RPMI8226 (cell line): ENCODE results near the gene IFT74.

Experiments used
- DNase-seq: peaks from one replicate; pipeline ENCODE4 v3.0.0-alpha.2; 2015

The IFT74 gene

GRCh38 chr9:26975728-26976707, 19.8 kb downstream of the IFT74 start:
- DNase-seq = peak; percentile 35

DNA sequence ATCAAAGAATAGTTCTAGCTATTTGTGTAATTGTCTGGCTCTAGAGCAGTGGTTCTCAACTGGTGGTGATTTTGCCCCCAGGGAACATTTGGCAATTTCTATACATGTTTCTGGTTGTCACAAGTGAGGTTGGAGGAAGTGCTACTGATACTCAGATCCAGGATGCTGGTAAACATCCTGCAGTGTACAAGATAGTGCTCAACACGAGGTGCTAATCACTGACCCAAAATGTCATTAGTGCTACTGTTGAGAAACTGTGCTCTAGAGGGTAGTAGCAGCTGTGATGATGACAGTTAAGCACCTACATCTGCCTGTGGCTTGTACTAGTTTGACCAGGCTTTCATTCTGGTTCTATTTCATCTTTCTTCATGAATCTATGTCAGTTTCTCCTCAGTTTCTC, 27.1 kb downstream of the IFT74 start:
- no peak for DNase-seq

DNA sequence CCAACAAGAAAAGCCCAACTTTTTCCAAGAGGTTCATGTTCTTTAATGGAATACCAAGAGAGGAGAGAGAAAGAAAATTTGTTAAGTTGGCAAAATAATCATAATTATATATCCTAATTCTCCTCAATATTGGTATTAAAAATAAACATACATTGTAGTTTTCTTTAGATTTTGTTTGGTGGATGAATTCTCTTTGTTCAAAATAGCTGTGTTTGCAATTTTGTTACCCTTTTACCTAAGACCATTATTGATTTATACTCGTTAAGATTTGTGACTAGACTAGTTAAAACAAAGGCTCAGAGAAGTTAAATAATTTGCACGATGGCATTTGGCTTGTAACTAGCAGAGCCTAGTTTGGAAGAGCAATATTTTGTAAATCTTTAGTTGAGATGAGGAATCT, 39.6 kb downstream of the IFT74 start:
- DNase-seq = no peak

GRCh38 chr9:27003426-27004077, 47.3 kb downstream of the IFT74 start:
- DNase-seq = no peak

GRCh38 chr9:27005491-27005890, 49.3 kb downstream of the IFT74 start, which contains the start of gene LRRC19:
LRRC19 (minus strand) TSS chr9:27005672; CDS start chr9:26999694, 5,978 bp downstream.
- DNase-seq = no peak

GRCh38 chr9:27019589-27019988, 63.4 kb downstream of the IFT74 start:
- no peak for DNase-seq

DNA sequence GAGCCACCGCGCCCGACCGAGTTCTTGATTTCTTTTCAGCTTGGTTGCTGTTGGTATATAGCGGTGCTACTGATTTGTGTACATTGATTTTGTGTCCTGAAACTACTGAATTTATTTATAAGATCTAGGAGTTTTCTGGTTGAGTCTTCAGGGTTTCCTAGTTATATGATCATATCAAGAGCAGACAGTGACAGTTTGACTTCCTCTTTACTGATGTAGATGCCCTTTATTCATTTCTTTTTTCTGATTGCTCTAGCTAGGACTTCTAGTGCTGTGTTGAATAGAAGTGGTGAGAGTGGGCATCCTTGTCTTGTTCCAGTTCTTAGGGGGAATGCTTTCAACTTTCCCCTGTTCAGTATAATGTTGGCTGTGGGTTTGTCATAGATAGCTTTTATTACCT, 66.7 kb downstream of the IFT74 start:
- no peak for DNase-seq

GRCh38 chr9:27029186-27029585, 73.0 kb downstream of the IFT74 start:
- DNase-seq = no peak

DNA sequence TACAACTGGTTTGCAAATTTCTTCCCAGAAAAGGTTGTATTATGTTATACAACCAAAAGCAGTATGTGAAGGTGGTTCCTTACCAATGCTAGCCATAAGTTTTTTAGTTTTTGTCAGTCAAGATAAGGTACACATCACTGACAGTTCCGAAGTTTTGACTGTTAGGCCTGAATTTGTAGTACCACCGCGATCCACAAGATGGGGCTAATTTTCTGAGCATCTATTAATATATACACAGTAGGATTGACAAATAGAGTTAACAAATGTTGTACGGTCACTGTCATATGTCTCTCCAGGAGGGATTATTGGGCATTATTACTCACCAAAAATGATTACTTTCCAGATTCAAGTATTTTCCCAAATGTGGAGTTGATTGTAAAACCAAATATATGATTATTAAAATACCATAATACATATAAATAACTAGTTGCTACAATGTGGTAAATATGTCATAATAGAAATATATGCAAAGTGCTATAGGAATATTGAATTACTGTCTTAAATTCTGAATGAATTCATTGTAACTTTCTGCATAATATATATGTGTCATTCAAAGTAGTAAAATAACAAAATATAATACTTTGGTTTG, 77.7 kb downstream of the IFT74 start:
- peak; percentile 53 for DNase-seq

GRCh38 chr9:27037499-27037898, 81.3 kb downstream of the IFT74 start:
- DNase-seq = no peak

- DNase-seq = no peak
Measured at GRCh38 chr9:27041746-27042145, 85.5 kb downstream of the IFT74 start.

- DNase-seq = no peak
Measured at GRCh38 chr9:27042476-27042875, 86.3 kb downstream of the IFT74 start.

DNA sequence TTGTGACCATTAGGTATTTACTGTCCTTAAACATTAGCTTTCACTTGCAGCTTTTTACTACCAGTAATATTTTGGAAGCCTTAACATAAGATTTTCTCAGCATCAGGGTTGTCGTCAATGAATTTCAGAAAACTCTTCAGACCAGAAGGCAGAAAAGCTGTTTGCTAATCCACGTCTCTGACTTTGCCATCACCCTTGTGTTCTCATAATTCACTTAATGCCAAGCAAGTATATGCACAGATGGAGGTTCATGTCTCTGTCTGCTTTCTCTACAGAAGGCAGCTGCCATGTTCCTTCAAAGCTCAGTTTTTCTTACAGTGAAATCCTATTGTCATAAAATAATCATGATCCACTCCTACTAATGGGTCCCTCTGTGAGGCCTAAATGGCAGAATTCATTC, 87.0 kb downstream of the IFT74 start:
- DNase-seq = no peak

DNA sequence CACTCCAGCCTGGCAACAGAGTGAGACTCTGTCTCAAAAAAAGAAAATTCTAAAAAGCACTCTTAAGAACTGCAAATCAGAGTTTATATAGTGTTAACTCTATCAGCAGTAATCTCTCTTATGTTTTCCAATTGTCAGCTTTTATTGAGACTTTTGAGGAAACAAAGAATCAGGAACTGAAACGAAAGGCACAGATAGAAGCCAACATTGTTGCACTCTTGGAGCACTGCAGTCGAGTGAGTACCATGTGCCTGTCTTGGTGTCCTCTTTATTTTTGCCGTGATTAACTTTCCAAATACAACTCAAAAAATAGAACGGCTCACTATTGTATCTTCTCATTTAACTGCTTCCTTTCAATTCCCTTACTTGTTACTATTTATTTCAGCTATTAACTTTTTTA, 90.9 kb downstream of the IFT74 start:
- DNase-seq = peak; percentile 63

GRCh38 chr9:27053369-27054022, 97.3 kb downstream of the IFT74 start:
- no peak for DNase-seq

DNA sequence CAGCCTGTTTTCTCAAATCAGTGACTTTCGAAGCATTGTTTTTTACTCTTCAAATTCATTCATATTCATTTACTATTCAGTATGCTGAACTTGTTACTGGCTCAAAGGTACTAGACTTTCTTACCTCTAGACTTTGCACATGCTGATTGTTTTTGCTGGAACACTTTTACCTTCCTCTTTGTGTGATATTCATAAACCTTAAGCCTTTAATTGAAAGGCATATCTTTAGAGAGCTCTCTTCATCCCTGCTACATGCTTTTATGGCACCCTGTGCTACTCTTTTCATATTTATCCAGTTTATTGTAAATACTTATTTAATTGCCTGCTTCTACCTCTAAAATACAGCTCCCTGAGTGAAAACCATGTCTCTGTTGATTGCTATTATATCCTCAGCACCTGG, 97.9 kb downstream of the IFT74 start:
- no peak for DNase-seq

DNA sequence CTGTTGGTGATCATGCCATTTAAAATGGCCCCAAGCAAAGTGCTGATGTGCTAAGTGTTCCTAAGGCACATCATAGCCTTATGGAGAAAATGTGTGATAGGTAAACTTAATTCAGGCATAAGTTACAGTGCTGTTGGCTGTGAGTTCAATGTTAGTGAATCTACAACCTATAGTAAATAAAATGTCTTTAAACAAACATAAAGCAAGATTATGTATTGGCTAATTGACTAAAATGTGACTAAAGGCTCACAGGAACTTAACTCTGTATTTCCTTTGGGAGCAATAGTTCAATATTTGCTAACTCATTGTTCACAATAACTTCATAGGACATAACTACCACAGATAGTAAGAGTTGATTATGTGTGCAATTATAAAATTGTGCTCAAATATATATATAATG, 98.6 kb downstream of the IFT74 start:
- DNase-seq = no peak

DNA sequence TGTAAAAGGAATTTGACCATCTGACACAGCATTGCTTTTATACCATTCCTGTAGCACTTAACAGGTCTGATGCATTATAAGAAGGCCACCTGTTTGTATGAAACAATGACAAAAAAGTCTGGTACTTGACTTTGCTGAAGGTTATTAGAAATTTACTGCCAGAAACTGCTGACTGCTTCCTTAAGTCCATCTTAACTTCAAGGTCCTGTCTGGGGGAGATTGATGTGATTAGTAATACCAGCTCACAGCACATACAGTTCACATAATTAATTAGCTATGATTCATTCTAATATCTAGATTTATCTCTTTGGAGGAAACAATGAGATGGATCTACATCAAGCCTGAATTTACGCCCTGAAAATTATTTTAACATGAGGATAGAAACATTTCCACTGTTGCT, 103.2 kb downstream of the IFT74 start:
- DNase-seq = no peak

DNA sequence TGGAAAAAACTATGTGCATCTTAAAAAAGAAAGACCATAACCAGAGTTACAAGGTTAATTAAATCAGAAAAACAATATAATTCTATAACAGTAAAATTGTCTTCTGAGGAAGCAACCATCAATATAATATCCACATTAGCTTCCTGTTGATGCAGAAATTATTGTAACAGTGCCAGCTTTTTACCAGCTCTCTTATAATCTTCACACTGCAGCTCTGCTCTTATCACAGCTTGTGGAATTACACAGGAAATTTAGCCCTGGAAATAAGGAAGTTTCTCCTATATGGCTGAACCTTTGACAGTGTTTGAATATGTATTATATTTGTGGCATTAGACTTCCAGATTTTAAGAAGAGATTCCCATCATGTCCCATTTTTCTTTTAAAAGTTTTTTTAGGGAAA, 103.7 kb downstream of the IFT74 start:
- no peak for DNase-seq

GRCh38 chr9:27065288-27065687, 109.1 kb downstream of the IFT74 start:
- no peak for DNase-seq

DNA sequence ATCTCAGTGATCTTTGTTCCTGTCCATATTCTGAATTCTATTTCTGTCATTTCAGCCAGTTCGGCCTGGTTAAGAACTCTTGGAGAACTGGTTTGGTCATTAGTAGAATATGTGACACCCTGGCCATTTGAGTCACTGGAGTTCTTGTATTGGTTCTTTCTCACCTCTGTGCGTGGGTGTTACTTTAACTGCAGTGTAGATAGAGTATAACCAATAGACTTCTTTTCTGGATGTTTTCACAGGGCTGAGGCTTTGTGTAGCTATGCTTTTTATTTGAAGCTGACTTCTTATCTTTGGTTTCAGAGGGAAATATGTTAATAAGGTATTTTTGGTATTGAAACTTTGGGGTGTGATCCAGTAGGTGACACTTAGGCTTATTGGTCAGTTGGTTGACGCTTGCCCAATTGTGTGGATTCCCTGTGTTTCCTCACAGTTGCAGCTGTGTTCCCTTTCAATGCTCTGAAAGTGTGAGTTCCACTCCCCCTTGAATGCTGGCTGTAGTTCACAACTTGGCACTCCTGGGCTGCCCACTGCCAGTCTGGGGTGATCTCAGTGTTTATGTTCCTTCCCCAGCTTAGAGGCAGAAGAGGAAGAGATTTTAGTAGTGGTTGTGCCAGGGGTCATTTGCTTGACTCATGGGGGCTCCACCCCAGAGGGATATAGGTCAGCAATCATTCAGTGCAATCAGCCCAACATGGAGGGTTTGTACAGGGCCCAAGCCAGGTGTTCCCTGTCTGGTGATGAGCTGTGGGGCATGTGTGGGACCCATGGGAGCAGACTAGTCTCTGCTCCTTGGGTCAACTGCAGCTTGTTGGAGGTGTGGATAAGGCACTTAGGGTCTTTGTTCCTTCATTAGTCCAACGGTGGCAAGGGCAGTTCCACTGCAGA, 117.9 kb downstream of the IFT74 start:
- DNase-seq = no peak

- no peak for DNase-seq
Measured at GRCh38 chr9:27078685-27079084, 122.5 kb downstream of the IFT74 start.
